K562 (cell line): ENCODE measurements around the gene HAUS3. TPM values are rescaled to one million over a fixed set of nuclear protein-coding genes. Genes with fewer than 3 reads are reported as not detected.

ENCODE experiments used
- ARID3B ChIP-seq: fragments of 250-450 bp; sonication (Bioruptor Pico); IDR thresholded peaks from 2 replicates; pipeline ENCODE4 v1.4.0; 2020; ENCODE audit warnings: borderline replicate concordance
- CEBPG ChIP-seq, 3 experiments: fragments of 200-800 bp in 1 of 3; sonication (Bioruptor generic) in 1 of 3; sonication (generic) in 1 of 3; formaldehyde crosslinking in 1 of 3; IDR thresholded peaks in 2 of 3; conservative IDR thresholded peaks in 1 of 3; 2 replicates each; pipeline versions ENCODE4 v1.6.1 to v1.8.0; 2016 to 2022; ENCODE audit warnings: missing compliant biosample characterization in 2 of 3, missing genetic modification characterization in 2 of 3, mild to moderate bottlenecking in 1 of 3, missing genetic modification reagents in 1 of 3
- CTCFL ChIP-seq: IDR thresholded peaks from 2 replicates; pipeline ENCODE4 v1.6.1; 2011; ENCODE audit warnings: borderline replicate concordance, low read depth, mild to moderate bottlenecking, moderate library complexity, low read length; ENCODE audit not compliant: insufficient read depth, poor library complexity, severe bottlenecking
- E2F1 ChIP-seq: sonication (generic); formaldehyde crosslinking; IDR thresholded peaks from 2 replicates; pipeline ENCODE4 v1.8.1; 2023; ENCODE audit warnings: mild to moderate bottlenecking, missing genetic modification reagents, moderate library complexity
- ELF2 ChIP-seq: fragments of 250-450 bp; sonication (Bioruptor Pico); IDR thresholded peaks from 2 replicates; pipeline ENCODE4 v1.5.0; 2021; ENCODE audit warnings: mild to moderate bottlenecking
- ERF ChIP-seq: fragments of 450-650 bp; formaldehyde crosslinking; IDR thresholded peaks from 2 replicates; pipeline ENCODE4 v1.4.0; 2020; ENCODE audit warnings: mild to moderate bottlenecking, mixed read lengths
- FIP1L1 ChIP-seq: fragments of 200-400 bp; formaldehyde crosslinking; IDR thresholded peaks from 2 replicates; pipeline ENCODE4 v1.6.1; 2018; ENCODE audit warnings: mild to moderate bottlenecking, low read depth, low read length; ENCODE audit not compliant: poor library complexity, severe bottlenecking
- GABPA ChIP-seq: fragments of 200-800 bp; sonication (Bioruptor generic); conservative IDR thresholded peaks from 2 replicates; pipeline ENCODE4 v1.6.1; 2016; ENCODE audit warnings: low read depth, missing genetic modification characterization, missing compliant biosample characterization
- ID3 ChIP-seq, 2 experiments: fragments of 250-450 bp in 1 of 2; fragments of 450-650 bp in 1 of 2; sonication (Bioruptor Pico) in 1 of 2; IDR thresholded peaks; 2 replicates each; pipeline versions ENCODE4 v1.6.1 to v1.8.0; 2016 to 2021; ENCODE audit warnings: mild to moderate bottlenecking in 2 of 2, moderate library complexity in 2 of 2, missing compliant biosample characterization in 1 of 2, missing genetic modification characterization in 1 of 2
- KDM1A ChIP-seq, 2 experiments: fragments of 450-650 bp; IDR thresholded peaks; 2 replicates each; pipeline ENCODE4 v1.6.1; 2016; ENCODE audit warnings: mild to moderate bottlenecking in 2 of 2
- MXI1 ChIP-seq: IDR thresholded peaks from 2 replicates; pipeline ENCODE4 v1.6.1; 2011; ENCODE audit warnings: low read depth, mild to moderate bottlenecking, improper control_type of control experiment, low read length
- POLR2B ChIP-seq: fragments of 450-650 bp; IDR thresholded peaks from 2 replicates; pipeline ENCODE4 v1.6.1; 2018; ENCODE audit warnings: low read depth; ENCODE audit not compliant: partially characterized antibody
- RAD21 ChIP-seq, 2 experiments: fragments of 250-450 bp in 1 of 2; fragments of 450-650 bp in 1 of 2; sonication (Bioruptor Pico) in 1 of 2; formaldehyde crosslinking in 1 of 2; IDR thresholded peaks in 1 of 2; conservative IDR thresholded peaks in 1 of 2; 2 replicates each; pipeline versions ENCODE4 v1.4.0 to v1.8.0; 2020 to 2022; ENCODE audit warnings: mild to moderate bottlenecking in 2 of 2, moderate library complexity in 1 of 2
- ZNF175 ChIP-seq: fragments of 200-800 bp; sonication (Bioruptor generic); IDR thresholded peaks from 2 replicates; pipeline ENCODE4 v1.6.1; 2016; ENCODE audit warnings: low read depth, mild to moderate bottlenecking, missing genetic modification characterization, missing compliant biosample characterization
- ZNF766 ChIP-seq: fragments of 200-800 bp; sonication (Bioruptor generic); conservative IDR thresholded peaks from 2 replicates; pipeline ENCODE4 v1.6.1; 2016; ENCODE audit warnings: missing genetic modification characterization, missing compliant biosample characterization
- polyA plus RNA-seq, 8 experiments: library from polyadenylated mRNA; depleted of rRNA in 4 of 8; stranded (reverse) in 5 of 8; unstranded in 3 of 8; fragments of >200 nt; fragmentation: Nextera tagmentation in 2 of 8; fragmentation: Illumina TruSeq in 1 of 8; extraction: Ambion mirVana in 2 of 8; extraction: Trizol in 1 of 8; gene quantifications; 2 replicates each; pipeline versions ENCODE4 v1.2.1 to v1.2.3, GENCODE V29; 2011 to 2014; ENCODE audit warnings: inconsistent platforms in 1 of 8, missing spikeins in 1 of 8
- total RNA-seq, 7 experiments: library from RNA; depleted of rRNA in 6 of 7; stranded (reverse); fragments of >200 nt in 6 of 7; fragmentation: Illumina TruSeq in 2 of 7; extraction: Trizol in 2 of 7; gene quantifications; 2 replicates each; pipeline versions ENCODE4 v1.2.1 to v1.2.3, GENCODE V29; 2011 to 2021; ENCODE audit warnings: low replicate concordance in 1 of 7
- TF ChIP-seq, protein P1 (sequence below): fragments of 450-650 bp; IDR thresholded peaks from 2 replicates; pipeline ENCODE4 v1.6.1; 2016; ENCODE audit warnings: borderline replicate concordance

HAUS3 gene
- total and polyA plus RNA-seq, 9 of the 15 experiments (the other 6 are each of a cell fraction or from before 2014, with no cell fraction given), result 8.9 to 25.7 (median 21.5) TPM

GRCh38 chr4:2241410-2242353 lies at the start of gene HAUS3, which contains the start of gene POLN (continued):
- TF ChIP-seq RAD21 (CRISPR knock-in tag; conservative IDR thresholded peaks at IDR 0.05 in 1 of 2, IDR thresholded peaks at IDR 0.05 in 1 of 2), result no peak
- TF ChIP-seq ZNF175 (CRISPR knock-in tag), result no peak
- TF ChIP-seq POLR2B, result peak; percentile 62
- TF ChIP-seq ZNF766 (CRISPR knock-in tag), result no peak
- TF ChIP-seq KDM1A (IDR thresholded peaks at IDR 0.05), result no peak
- TF ChIP-seq CTCFL, result no peak
- peak; percentile 54; the same call in 1 of the 2 replicates for TF ChIP-seq ELF2
- peak; percentile 80; the same call in 1 of the 2 replicates for TF ChIP-seq ERF
- 0 out of 2 replicates have a peak, but pooled peaks have one; percentile 24 for TF ChIP-seq CEBPG (CRISPR knock-in tag; IDR thresholded peaks at IDR 0.05)
- TF ChIP-seq CEBPG (tag; conservative IDR thresholded peaks at IDR 0.05 in 1 of 2, IDR thresholded peaks at IDR 0.05 in 1 of 2), result no peak
- TF ChIP-seq, protein P1, sequence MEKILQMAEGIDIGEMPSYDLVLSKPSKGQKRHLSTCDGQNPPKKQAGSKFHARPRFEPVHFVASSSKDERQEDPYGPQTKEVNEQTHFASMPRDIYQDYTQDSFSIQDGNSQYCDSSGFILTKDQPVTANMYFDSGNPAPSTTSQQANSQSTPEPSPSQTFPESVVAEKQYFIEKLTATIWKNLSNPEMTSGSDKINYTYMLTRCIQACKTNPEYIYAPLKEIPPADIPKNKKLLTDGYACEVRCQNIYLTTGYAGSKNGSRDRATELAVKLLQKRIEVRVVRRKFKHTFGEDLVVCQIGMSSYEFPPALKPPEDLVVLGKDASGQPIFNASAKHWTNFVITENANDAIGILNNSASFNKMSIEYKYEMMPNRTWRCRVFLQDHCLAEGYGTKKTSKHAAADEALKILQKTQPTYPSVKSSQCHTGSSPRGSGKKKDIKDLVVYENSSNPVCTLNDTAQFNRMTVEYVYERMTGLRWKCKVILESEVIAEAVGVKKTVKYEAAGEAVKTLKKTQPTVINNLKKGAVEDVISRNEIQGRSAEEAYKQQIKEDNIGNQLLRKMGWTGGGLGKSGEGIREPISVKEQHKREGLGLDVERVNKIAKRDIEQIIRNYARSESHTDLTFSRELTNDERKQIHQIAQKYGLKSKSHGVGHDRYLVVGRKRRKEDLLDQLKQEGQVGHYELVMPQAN, result peak; percentile 85
- TF ChIP-seq ARID3B (CRISPR knock-in tag), result no peak
- 0 out of 2 replicates have a peak, but pooled peaks have one; percentile 18 for TF ChIP-seq MXI1
- no peak; the same call in 1 of the 2 replicates for TF ChIP-seq E2F1
- TF ChIP-seq GABPA, result peak; percentile 36; the same call in 1 of the 2 replicates
- no peak for TF ChIP-seq ID3 (CRISPR knock-in tag; IDR thresholded peaks at IDR 0.05)
- 0 out of 2 replicates have a peak, but pooled peaks have one; percentile 52 for TF ChIP-seq ID3 (tag; IDR thresholded peaks at IDR 0.05)
- TF ChIP-seq FIP1L1, result peak; percentile 88
